DMS153 (cell line): ENCODE data around the gene SMYD1.

Experiments
- DNase-seq: peaks from one replicate; lab custom pipeline; 2025; lab: John Stamatoyannopoulos, UW

SMYD1 gene

GRCh38 chr2:88088999-88089398 lies 21.4 kb downstream of the SMYD1 start:
- DNase-seq: no peak

GRCh38 chr2:88090446-88091283 lies 23.0 kb downstream of the SMYD1 start:
- no peak for DNase-seq

GRCh38 chr2:88091943-88092342 lies 24.3 kb downstream of the SMYD1 start:
- no peak for DNase-seq

GRCh38 chr2:88092773-88093172 lies 25.1 kb downstream of the SMYD1 start:
- DNase-seq: no peak

DNA sequence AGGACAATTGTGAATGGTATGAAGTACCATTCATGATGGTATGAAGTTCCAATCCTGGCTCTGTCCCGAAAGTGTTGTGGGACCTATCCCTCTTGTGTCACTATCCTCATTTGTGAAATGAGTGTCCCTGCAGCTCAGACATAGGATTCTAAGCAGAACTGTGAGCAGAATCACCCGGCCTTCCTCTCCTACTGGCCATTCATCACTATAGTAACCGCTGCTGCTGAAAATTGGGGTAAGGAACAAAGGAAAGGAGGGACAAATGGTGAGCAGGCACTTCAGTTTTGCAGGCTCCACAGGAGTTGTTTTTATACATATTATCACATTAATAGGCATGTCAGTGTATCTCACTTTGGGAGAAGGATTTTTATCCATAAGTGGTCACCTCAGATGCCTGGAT lies 27.4 kb downstream of the SMYD1 start:
- no peak for DNase-seq

- no peak for DNase-seq
Observed at GRCh38 chr2:88096708-88097107, 29.1 kb downstream of the SMYD1 start.

GRCh38 chr2:88097192-88097591 lies 29.6 kb downstream of the SMYD1 start:
- no peak for DNase-seq

DNA sequence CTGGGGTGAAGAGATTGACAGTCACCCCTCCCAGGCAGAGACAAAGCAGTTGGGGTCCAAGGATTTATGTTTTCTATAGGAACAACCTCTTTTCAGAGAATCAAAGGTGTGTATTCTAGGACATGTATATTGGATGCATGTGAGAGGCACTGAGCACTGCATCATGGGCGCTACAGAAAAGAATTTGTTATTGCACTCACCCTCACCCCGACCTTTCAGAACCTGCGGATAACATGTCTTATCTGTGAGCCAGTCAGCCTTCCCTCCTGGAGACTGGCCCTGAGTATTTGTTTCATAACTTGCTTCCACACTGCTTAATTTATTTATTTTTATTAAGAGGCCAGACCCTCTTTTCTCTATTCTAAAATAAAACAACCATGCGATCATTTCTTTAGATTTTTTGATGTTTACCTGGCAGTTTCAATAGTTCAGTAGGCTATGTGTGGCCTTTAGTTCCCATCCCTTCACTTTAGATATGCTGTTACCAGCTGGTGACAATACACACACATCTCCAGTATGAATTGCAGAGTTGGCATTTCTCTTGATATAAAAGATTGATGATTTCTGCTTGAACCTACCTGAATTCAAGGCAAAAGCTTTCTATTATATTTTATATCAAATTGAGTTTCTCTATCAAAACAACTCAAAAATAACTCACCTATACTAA lies 30.4 kb downstream of the SMYD1 start:
- no peak for DNase-seq

- DNase-seq: no peak
Observed at GRCh38 chr2:88098558-88098900, 30.9 kb downstream of the SMYD1 start.

DNA sequence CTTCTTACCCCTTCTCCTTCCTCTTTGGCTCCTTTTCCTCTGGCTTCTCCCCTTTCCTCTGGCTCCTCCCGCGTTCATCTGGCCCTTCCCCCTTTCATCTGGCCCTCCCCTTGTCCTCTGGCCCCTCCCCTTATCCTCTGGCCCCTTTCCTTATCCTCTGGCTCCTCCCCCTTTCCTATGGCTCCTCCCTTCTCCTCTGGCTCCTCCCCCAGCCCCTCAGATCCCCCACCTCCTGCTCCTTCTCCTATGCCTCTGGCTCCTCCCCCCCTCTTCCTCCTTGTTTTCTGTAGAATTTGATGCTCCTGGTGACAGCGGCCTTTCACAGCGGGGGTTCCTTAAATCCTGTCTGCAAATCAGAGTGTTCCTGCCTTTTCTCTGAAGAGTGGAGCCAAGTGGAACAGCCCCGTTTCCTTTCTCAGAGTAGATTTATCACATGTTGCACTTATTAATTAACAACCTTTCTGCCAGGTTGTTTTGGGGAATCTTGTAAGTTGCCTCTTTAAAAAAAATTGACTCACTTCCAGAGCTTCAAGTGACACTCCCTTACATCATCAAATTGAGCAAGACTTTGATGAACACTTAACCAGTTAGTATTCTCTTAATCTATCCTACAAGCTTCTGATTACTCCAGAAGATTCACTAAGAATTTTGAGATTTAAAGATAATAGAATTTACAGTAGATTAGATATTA lies 32.3 kb downstream of the SMYD1 start:
- DNase-seq: no peak

GRCh38 chr2:88100489-88100858 lies 32.8 kb downstream of the SMYD1 start:
- DNase-seq: no peak

GRCh38 chr2:88108796-88109195 lies 41.2 kb downstream of the SMYD1 start:
- DNase-seq: no peak

- no peak for DNase-seq
Observed at GRCh38 chr2:88110830-88111229, 43.2 kb downstream of the SMYD1 start.

- no peak for DNase-seq
Observed at GRCh38 chr2:88113069-88113468, 45.4 kb downstream of the SMYD1 start.

- DNase-seq: no peak
Observed at GRCh38 chr2:88114889-88115288, 47.3 kb downstream of the SMYD1 start.

DNA sequence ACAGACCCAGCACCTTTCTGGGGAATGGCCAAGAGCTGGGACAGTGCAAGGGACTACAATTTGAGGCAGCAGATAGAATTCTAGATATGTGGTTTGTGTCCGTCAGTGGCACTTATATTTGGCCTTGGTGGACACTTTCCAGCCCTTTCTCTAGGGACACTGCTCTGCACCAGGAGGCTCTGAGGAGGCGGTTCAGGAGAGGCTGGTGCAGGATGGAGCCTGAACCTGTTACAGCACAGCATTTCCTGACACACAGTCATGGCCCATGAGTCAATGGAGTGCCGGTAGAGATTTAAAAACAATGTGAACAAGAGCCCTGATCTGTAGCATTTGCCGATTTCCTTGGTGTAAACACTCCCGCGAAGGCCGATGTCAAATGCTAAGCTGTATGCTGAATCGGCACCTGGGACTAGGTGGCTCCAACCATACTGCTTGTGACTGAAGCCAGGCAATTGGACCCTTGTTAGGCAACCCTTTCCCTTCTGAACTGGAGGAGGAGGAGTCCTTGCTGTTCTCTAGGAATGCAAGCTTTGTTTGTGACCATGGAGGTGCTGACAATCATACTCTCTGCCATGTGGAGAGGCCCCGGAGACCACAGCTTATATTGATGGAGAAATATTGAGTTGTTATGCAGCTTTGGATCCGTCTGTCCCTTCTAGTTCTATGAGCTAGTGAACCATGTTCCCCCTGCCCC lies 48.3 kb downstream of the SMYD1 start:
- DNase-seq: no peak

DNA sequence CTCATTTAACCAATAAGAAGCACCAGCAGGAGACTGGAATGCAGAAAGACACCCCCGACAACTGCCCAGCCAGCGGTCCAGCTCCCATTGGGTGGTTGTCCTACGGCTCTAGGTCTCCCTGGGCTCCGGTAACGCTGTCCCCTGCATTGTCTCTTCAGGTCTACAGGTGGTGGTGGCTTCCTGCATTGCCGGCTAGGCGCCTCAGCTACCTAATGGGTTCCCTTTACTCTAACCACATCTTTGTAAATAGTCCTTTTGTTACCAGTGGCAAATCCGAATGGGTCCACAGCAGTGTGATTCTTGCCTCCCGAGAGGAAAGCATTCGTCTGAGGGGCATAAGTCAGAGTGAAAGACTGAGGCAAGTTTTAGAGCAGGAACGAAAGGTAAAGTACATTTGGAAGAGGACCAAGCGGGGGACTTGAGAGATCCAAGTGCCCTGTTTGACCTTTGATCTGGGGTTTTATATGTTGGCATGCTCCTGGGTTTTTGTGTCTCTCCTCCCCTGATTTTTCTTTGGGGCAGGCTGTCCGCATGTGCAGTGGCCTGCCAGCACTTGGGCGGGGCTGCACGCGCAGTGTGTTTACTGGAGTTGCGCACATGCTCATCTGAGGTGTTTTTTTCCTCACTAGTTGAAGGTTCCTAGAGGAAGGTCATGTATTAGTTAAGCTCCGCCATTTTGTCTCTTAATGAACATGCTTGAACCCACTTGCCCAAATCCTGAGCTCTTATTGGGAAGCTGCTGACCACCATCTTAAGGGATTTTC lies 49.2 kb downstream of the SMYD1 start:
- DNase-seq: no peak

DNA sequence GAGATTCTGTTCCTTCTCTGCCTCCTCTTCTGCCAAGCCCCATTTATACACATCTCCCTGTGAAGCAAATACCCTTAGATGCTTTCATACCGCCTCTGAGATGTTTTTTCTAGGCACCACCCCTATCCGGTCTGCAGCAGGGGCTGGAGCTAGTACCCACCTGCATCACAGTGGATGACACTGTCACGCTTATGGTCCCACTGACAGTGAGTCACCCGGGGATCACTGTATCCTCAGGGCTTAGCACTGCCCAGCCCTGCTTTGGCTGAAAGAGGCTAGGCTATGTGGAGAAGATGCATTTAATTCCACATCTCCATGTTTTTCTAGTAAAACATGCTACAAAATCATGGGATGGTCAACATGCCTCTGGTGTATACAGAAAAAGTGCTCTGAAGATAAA lies 50.3 kb downstream of the SMYD1 start:
- no peak for DNase-seq

DNA sequence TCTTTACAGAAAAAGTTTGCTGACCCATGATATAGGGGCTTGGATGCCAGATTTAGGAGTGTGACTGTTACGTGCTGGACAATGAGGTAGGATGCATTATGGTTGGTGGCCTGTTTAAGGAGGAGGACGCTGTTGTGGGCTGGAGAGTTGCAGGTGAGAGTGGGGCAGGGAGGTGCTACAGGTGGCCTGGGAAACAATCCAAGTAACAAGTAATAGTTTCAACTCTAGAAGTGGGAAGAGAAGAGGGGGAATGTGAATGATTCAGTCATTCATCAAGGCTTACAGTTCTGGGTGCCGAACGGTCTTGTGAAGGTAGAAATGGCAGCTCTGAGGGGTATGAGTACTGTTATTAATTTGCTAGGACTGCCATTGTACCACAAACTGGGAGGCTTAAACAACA lies 54.1 kb downstream of the SMYD1 start:
- DNase-seq: no peak

- no peak for DNase-seq
Observed at GRCh38 chr2:88122141-88122884, 54.7 kb downstream of the SMYD1 start.
